Central memory CD8-positive, alpha-beta T cell (primary cell): ENCODE results near the gene ANKRD11.

ENCODE experiments used
- ATAC-seq: fragments of 150-1000 bp; cut with Tn5 transposase; replicated peaks from 2 replicates; pipeline ENCODE4 v1.10.0; 2022; ENCODE audit warnings: mild to moderate bottlenecking, moderate FRiP score, moderate number of reproducible peaks; ENCODE audit not compliant: poor library complexity, severe bottlenecking; ENCODE audit errors: extremely low read depth
- DNase-seq, 2 donors: peaks; one replicate each; pipeline ENCODE4 v3.0.0; 2021; ENCODE audit warnings: low spot score in 2 of 2
- H3K27ac Mint-ChIP-seq: one replicate; pipeline ENCODE4 v1.8.0; 2022; ENCODE audit warnings: low read depth, mild to moderate bottlenecking, moderate library complexity, mixed read lengths
- H3K27me3 Mint-ChIP-seq: one replicate; pipeline ENCODE4 v1.8.0; 2022; ENCODE audit warnings: mixed read lengths
- H3K36me3 Mint-ChIP-seq: one replicate; pipeline ENCODE4 v1.8.0; 2022; ENCODE audit warnings: mild to moderate bottlenecking, moderate library complexity, mixed read lengths; ENCODE audit not compliant: insufficient read depth
- H3K4me1 Mint-ChIP-seq: one replicate; pipeline ENCODE4 v1.8.0; 2022; ENCODE audit warnings: mixed read lengths
- H3K4me3 Mint-ChIP-seq: one replicate; pipeline ENCODE4 v1.8.0; 2022; ENCODE audit warnings: mild to moderate bottlenecking, moderate library complexity, mixed read lengths
- H3K9me3 Mint-ChIP-seq: one replicate; pipeline ENCODE4 v1.8.0; 2022; ENCODE audit warnings: mixed read lengths

Gene ANKRD11

DNA sequence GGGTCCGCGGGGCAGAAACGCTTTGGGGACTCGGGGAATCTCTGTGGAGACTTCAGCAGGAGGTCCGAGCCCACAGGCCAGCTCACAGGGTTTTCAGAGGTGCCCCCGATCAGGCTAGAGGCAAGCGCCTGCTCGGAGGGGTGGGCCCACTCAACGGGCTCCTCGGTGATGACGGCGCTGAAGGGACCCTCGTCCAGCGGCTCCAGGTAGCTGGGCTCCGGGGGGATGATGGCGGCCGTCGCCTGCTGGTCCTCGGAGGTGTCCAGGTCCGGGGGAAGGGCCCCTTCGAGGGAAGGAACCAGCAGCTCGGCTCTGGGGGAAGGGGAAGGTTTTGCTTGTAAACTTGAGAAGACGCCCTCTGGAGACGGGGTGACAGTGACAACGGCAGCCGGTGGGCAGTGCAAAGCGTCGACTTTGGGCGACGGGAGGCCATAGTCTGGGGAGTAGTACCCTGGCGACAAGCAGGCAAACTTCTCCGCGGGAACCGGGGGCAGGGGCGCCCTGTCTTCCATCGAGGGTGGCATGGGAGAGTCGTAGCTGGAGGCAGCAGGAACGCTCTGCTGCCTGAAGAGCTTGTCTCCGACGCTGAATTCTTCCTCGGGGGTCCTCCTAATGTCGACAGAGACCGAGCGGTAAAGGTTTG is 209.7 kb downstream of the ANKRD11 start:
- Mint-ChIP-seq H3K27me3 (no peaks in the 10 kb centered on the region), H3K36me3 (peaks cover 29% of the 10 kb centered on the region), H3K27ac (peak overlapping the region; percentile 49), H3K9me3 (no peaks in the 10 kb centered on the region), H3K4me1 (no peaks in the 10 kb centered on the region), H3K4me3 (no peak overlapping the region)
- ATAC-seq (no peak), DNase-seq (no peak)

DNA sequence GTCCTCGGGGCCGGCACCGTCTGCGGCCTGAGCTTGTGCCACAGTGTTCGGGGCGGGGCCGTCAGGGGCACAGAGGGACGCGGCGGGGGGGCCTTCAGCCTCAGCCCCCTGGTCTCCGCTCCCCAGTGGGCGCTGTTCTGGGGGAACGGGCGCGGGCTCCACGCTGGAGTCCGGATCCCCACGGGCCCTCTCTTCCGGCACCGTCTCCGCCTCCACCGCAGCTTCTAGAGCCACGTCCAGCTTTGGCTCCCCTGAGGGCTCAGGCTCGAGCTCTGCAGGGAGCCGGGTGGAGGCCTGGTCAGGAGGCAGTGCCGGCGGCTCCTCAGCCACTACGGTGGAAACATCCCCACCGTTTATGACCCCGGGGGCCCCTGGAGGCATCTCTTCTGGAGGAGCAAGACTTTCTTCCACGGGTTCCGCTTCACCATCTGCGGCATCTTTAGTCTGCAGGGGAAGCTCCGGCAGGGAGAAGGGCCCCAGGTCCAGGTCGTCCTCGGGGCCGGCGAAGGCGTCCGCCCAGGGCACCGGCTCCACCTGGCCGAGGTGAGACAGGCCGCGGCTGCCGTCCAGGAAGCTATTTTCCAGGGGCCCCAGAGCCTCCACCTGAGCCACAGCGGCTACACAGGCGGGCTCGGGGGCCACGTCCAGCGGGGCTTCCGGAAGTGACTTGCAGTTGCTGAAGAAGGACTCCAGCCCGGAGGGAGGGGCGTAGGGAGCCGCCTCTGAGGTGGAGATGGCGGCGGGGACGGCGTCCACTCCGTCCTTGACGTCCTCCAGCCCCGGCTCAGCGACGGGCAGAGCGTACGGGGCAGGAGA is 210.5 kb downstream of the ANKRD11 start:
- Mint-ChIP-seq H3K27ac (no peak overlapping the region), H3K9me3 (no peaks in the 10 kb centered on the region), H3K4me1 (no peaks in the 10 kb centered on the region), H3K4me3 (no peak overlapping the region), H3K27me3 (no peaks in the 10 kb centered on the region), H3K36me3 (peaks cover 31% of the 10 kb centered on the region)
- no peak for DNase-seq
- ATAC-seq, result no peak

DNA sequence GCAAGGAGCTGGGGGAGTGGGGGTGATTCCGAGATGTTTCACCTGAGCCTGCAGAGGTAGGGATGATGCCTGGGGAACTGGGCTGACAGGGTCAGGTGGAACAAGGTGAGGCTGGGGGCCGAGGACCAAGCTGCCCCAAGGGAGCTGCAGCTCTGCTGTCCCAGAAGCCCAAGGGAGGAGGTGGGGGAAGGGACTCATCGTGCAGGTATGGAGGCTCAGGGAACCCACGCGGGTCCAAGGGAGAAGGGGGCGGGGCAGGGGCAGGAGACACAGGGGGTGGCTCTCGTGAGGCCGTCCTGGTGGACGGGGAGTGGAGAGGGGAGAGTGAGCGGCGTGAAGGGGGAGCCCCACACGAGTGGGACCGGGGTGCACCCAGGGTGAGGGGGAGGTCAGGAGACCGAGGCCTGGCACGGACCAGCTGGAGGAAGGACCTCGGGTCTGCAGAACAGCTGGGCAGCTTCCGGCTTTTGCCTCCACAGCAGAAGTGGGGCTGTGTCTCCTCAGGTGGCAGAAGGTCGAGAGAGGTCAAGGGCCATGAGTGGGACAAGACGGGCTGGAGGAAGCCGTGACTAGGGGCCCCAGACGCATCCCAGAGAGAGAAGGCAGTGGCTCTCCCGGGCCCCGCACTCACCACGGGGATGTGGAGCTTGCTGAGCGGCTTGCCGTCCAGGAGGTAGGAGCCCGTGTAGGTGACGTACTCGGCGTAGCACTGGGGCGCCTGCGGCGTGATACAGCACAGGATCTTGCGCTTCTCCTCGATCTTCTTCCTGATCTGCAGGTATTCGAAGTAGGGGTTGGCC is 211.7 kb downstream of the ANKRD11 start:
- H3K36me3 Mint-ChIP-seq, result peaks cover 36% of the 10 kb centered on the region
- no peak for ATAC-seq
- H3K27ac Mint-ChIP-seq, result peak overlapping the region; percentile 62

DNA sequence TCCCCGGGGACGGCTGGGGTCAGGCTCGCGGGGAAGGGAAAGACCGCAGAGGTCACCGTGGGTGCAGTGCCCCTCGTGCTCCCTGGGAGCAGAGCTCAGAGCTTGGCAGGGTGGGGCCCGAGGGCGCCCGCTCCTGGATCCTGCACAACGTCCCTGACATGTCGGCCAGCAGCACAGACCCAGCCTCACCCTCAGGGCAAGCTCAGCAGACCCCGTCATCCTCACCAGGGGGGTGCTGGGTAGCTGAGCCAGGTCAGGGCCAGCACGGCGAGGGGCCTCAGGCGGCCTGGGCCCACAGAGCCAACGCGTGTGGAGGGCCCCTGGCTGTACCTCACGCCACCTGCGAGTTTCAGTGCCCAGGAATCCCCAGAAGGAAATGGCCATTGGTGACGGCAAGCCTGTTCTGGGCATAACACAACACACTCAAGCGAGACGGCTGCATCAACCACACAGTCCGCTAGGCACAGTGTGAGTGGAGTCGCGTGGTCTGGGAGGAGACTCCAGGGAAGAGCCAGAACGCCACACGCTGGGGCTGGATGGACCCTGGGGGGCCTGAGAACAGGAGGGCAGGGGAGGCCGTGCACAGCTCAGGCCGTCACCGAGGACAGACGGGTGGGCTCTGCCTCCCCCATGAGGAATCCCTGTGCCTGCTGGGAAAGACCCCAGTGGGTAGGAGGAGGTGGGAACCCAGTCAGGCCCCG is 212.6 kb downstream of the ANKRD11 start:
- Mint-ChIP-seq H3K9me3 (no peaks in the 10 kb centered on the region), H3K4me1 (peaks cover 5% of the 10 kb centered on the region), H3K4me3 (no peak overlapping the region), H3K27me3 (no peaks in the 10 kb centered on the region), H3K27ac (peak overlapping the region; percentile 62), H3K36me3 (peaks cover 44% of the 10 kb centered on the region)
- no peak for ATAC-seq
- no peak for DNase-seq

More for the DNA sequence above, 211.7 kb downstream of the ANKRD11 start:
- DNase-seq, result no peak
- Mint-ChIP-seq H3K27me3 (no peaks in the 10 kb centered on the region), H3K4me3 (no peak overlapping the region), H3K9me3 (no peaks in the 10 kb centered on the region), H3K4me1 (peaks cover 2% of the 10 kb centered on the region)

DNA sequence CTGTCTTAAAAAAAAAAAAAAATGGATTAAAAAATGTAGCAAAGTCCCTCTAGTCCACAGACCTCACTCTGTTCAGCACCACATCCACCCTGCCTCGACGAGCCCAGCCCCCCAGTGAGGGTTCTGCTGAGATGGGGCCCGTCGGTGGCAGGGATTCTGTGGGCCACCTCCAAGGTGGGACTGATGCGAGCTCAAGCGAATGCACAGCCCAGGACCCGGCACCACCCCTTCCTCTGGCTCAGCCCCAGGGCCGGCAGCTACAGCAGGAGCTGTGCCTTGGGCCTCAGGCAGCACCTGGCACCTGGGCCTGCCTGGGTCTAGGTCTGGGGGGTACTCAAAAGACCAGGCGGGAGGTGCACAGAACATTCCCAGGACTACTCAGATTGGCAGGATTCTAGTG is 213.3 kb downstream of the ANKRD11 start:
- Mint-ChIP-seq H3K36me3 (peaks cover 52% of the 10 kb centered on the region), H3K4me3 (no peak overlapping the region), H3K9me3 (no peaks in the 10 kb centered on the region), H3K4me1 (peaks cover 5% of the 10 kb centered on the region), H3K27me3 (no peaks in the 10 kb centered on the region), H3K27ac (peak overlapping the region; percentile 19)
- DNase-seq (no peak), ATAC-seq (no peak)

DNA sequence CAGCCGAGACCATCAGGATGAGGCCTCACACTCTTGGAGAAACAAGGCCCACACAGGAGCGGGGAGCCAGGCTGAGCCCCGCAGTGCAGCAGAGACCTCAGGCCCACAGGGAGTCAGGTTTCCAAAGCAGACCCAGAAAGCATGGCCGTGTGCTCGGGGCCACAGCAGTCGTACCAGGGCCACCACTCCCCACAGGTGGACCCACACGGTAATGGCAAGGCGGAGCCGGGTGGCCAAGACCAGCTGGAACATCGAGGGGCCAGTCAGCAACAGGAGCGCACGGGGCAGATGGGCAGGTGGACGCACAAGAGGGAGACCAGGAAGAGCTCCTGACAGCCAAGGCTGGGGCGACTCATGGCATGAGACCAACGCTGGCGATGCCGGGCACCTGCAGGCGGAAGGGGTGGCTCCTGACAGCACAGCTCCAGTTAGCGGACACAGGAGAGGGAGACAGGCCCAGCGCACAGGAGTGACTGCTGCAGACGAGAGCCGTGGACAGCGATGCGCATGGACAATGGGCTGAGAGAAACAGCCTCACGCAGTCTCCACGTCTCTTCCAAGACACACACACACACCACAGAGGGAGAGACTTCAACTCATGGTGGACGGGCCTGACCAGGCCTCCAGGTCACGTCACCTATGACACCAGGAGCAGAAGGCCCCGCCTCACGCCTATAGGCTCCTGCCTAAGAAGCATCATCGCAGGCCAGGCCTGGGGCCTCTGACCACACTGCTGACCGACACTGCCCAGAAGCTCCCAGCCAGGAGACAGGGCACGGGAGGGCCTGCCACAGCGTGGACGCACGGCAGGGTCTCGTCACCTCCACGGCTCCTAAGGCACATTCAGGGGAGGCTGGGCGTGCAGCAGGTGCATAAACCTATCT is 214.3 kb downstream of the ANKRD11 start:
- no peak overlapping the region for H3K4me3 Mint-ChIP-seq
- peak overlapping the region; percentile 80 for H3K27ac Mint-ChIP-seq
- ATAC-seq (no peak), DNase-seq (no peak)
- no peaks in the 10 kb centered on the region for H3K27me3 Mint-ChIP-seq
- H3K36me3 Mint-ChIP-seq, result peaks cover 58% of the 10 kb centered on the region
- peaks cover 5% of the 10 kb centered on the region for H3K4me1 Mint-ChIP-seq
- no peaks in the 10 kb centered on the region for H3K9me3 Mint-ChIP-seq

DNA sequence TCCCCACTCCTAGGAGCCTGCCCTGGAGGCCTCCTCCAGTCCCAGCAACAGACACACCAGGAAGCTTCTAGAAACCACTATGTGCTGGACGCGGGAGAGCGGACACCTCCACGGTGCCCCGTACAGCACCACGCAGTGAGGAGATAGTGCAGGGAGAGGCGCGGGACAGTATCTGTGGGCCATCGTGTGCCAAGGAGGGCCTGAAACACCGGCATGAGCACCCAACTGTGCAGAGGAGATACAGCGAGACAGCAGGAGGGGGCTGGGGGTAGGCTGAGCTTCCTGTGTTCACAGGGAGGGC is 215.1 kb downstream of the ANKRD11 start:
- DNase-seq (no peak), ATAC-seq (no peak)
- H3K27me3 Mint-ChIP-seq, result no peaks in the 10 kb centered on the region
- peaks cover 57% of the 10 kb centered on the region for H3K36me3 Mint-ChIP-seq
- peak overlapping the region; percentile 53 for H3K27ac Mint-ChIP-seq
- H3K4me3 Mint-ChIP-seq, result no peak overlapping the region
- peaks cover 5% of the 10 kb centered on the region for H3K4me1 Mint-ChIP-seq
- no peaks in the 10 kb centered on the region for H3K9me3 Mint-ChIP-seq

DNA sequence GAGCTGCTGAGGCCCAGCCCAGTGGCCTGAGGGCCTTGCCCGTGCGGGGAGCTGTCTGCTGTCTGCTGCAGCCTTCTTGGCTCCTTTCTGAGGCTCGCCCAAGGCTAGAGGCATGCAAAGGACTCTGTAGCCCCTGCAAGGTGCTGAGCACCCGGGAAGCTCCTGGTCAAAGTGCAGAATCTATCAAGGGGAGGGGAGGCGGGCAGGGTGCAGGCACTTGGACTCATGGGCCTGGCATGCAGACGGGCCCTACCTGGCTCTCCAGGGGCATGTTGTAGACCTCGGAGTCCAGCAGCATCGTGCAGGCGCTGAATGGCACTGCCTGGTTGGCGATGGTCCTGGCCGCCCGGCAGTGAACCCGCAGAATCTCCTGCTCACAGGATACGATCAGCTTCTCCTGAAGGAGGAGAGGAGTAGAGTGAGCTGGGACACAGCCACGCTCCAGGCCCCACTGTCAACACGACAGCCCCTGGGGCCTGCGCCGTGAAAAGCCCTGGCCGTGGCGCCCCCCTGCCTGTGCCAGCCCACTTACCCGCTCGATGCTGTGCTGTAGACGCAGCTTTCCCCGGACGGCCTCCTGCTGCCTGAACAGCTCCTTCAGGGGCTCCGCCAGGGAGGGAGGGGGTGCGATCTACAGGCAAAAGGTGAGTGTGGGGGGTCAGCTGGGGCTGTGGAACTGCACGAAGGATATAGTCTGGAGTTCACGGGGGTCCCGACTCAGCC is 215.6 kb downstream of the ANKRD11 start:
- Mint-ChIP-seq H3K27ac (peak overlapping the region; percentile 53), H3K4me3 (no peak overlapping the region), H3K36me3 (peaks cover 59% of the 10 kb centered on the region), H3K27me3 (no peaks in the 10 kb centered on the region), H3K4me1 (peaks cover 5% of the 10 kb centered on the region), H3K9me3 (no peaks in the 10 kb centered on the region)
- DNase-seq (no peak), ATAC-seq (no peak)

DNA sequence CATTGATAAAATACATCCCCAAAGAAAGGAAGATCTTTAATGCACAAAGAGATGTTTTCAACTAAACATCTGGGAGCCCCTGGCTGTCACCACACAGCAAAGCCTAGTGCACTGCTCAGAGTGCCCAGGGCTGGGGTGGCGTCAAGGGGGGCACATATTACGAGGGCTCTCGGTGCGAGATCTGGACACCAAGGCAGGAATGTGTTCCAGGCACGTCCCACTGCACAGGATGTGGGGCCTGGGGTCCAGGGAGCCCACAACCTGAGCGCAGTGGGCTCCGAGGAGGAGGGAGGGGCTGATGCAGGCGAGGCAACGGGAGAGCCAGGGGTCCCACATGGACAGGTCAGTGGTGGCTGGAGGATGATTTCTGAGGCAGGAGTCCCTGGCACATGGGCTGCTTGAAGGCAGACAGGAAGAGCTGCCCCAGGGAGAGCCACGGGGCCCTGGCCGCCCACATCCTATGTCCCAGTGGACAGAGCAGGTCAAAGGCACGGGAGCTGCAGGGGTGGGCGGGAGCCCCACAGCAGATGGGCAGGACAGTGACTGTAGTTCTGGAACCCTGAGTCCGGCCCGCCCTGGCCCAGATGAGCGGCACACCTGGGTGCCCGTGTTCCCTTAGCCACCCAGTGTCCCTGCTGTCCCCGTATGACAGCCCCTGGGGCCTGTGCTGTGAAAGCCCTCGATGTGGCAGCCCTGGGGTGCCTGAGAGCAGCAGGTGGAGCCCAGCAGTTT is 216.5 kb downstream of the ANKRD11 start:
- no peak for ATAC-seq
- Mint-ChIP-seq H3K36me3 (peaks cover 66% of the 10 kb centered on the region), H3K27me3 (no peaks in the 10 kb centered on the region), H3K4me3 (no peak overlapping the region), H3K4me1 (peaks cover 5% of the 10 kb centered on the region), H3K9me3 (no peaks in the 10 kb centered on the region), H3K27ac (peak overlapping the region; percentile 73)
- DNase-seq, result no peak

DNA sequence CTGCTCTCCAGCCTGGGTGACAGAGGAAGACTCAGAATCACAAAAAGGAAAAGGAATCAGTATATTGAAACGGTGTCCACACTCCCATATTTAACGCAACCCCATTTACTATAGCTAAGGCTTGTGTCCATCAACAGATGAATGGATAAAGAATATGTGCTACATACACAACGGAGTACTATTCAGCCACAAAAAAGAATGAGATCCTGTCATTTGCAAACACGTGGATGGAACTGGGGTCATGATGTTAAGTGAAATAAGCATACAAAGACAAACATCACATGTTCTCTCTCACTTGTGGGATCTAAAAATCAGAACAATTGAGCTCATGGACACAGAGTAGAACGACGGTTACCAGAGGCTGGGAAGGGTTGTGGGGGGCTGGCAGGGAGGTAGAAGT is 217.7 kb downstream of the ANKRD11 start:
- H3K27me3 Mint-ChIP-seq, result no peaks in the 10 kb centered on the region
- H3K4me1 Mint-ChIP-seq, result peaks cover 5% of the 10 kb centered on the region
- peaks cover 60% of the 10 kb centered on the region for H3K36me3 Mint-ChIP-seq
- no peak overlapping the region for H3K4me3 Mint-ChIP-seq
- peak overlapping the region; percentile 73 for H3K27ac Mint-ChIP-seq
- no peaks in the 10 kb centered on the region for H3K9me3 Mint-ChIP-seq
- no peak for DNase-seq
- ATAC-seq, result no peak
